Fibroblast of mammary gland (primary cell): ENCODE data around the gene SMIM14.
"Not testable (repeated sequence)": the region's sequence is repeated elsewhere in the genome, so short reads cannot be mapped to it uniquely, and the experiment has no call there.

Experiments
- DNase-seq: peaks from one replicate; pipeline ENCODE4 v3.0.0-alpha.2; 2010; ENCODE audit warnings: low read depth
- H3K4me3 ChIP-seq: 2 replicates; pipeline ENCODE4 v1.5.1; 2011; ENCODE audit warnings: low read depth, mild to moderate bottlenecking, low read length, moderate library complexity; ENCODE audit not compliant: control insufficient read depth
- CTCF ChIP-seq: conservative IDR thresholded peaks from 2 replicates; pipeline ENCODE4 v1.5.1; 2011; ENCODE audit warnings: low read depth, low read length, inconsistent platforms; ENCODE audit not compliant: control insufficient read depth, insufficient read depth

SMIM14 gene

GRCh38 chr4:39542611-39543012, 96.1 kb downstream of the SMIM14 start:
- TF ChIP-seq CTCF, result no peak
- no peak for DNase-seq
- no peak overlapping the region for H3K4me3 ChIP-seq

GRCh38 chr4:39541987-39542610, 96.6 kb downstream of the SMIM14 start:
- H3K4me3 ChIP-seq, result no peak overlapping the region
- no peak for DNase-seq

GRCh38 chr4:39539089-39539611, 99.5 kb downstream of the SMIM14 start:
- no peak for DNase-seq
- no peak overlapping the region for H3K4me3 ChIP-seq
- TF ChIP-seq CTCF, result no peak

More at GRCh38 chr4:39541987-39542610, 96.6 kb downstream of the SMIM14 start:
- TF ChIP-seq CTCF, result no peak

GRCh38 chr4:39533541-39533940, 105.1 kb downstream of the SMIM14 start:
- DNase-seq, result no peak
- TF ChIP-seq CTCF, result no peak
- H3K4me3 ChIP-seq, result no peak overlapping the region

- not testable (repeated sequence) for DNase-seq, H3K4me3 ChIP-seq
Observed at GRCh38 chr4:39532237-39532636, 106.4 kb downstream of the SMIM14 start.

- no peak for TF ChIP-seq CTCF
- no peak for DNase-seq
- H3K4me3 ChIP-seq, result no peak overlapping the region
Observed at GRCh38 chr4:39530682-39531081, 108.0 kb downstream of the SMIM14 start.

- no peak overlapping the region for H3K4me3 ChIP-seq
- no peak for DNase-seq
- no peak for TF ChIP-seq CTCF
Observed at GRCh38 chr4:39529534-39529933, 109.1 kb downstream of the SMIM14 start.
